ENCODE data around the gene HM13.
"Not testable (repeated sequence)": the region's sequence is repeated elsewhere in the genome, so short reads cannot be mapped to it uniquely, and the experiment has no call there.

HM13 gene, protein sequence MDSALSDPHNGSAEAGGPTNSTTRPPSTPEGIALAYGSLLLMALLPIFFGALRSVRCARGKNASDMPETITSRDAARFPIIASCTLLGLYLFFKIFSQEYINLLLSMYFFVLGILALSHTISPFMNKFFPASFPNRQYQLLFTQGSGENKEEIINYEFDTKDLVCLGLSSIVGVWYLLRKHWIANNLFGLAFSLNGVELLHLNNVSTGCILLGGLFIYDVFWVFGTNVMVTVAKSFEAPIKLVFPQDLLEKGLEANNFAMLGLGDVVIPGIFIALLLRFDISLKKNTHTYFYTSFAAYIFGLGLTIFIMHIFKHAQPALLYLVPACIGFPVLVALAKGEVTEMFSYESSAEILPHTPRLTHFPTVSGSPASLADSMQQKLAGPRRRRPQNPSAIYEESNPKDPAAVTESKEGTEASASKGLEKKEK

DNA sequence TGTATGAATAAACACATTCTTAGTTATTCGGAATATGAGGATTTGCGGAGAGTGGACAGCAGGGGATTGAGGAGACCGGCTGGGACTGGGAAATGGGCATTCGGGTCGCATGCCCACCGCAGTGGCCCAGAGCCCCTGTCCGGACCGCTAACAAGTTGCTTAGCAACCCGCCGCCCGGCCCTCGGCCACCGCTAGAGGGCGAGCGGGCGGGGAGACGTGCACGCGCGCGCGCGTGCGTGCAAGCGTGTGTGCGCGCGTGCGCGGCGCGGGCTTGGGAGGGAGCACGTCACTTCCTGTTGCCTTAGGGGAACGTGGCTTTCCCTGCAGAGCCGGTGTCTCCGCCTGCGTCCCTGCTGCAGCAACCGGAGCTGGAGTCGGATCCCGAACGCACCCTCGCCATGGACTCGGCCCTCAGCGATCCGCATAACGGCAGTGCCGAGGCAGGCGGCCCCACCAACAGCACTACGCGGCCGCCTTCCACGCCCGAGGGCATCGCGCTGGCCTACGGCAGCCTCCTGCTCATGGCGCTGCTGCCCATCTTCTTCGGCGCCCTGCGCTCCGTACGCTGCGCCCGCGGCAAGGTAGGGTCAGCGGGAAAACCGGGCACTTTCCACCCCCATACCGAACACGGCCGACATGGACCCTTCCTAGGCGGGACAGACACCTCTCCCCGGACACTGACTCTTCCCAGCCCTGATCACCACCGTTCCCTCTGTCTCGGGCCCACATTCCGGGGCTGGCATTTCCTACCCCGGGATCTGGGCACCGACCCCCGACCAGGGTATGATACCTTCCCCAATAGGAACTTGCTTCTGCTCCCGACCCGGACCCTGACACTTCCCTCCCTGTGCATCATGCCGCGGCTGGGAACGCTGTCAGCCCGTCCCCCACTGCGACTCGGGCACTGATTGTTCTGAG lies at the start of gene HM13:
Gene HM13, plus strand, starts transcription at position 289 of the 918 bp plus-strand sequence. Its CDS starts 110 bp downstream, at position 399.
- peak; percentile 64 to 78 (median 69) for DNase-seq (ENCODE audit: low read depth in 3 of 3, low spot score in 1 of 3)

DNA sequence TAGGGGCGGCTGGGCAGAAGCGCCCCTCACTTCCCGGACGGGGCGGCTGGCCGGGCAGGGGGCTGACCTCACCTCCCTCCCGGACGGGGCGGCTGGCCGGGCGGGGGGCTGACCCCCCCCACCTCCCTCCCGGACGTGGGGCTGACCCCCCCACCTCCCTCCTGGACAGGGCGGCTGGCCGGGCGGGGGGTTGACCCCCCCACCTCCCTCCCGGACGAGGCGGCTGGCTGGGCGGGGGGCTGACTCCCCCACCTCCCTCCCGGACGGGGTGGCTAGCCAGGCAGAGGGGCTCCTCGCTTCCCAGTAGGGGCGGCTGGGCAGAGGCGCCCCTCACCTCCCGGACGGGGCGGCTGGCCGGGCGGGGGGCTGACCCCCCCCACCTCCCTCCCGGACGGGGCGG lies 43.3 kb upstream of the HM13 start:
- not testable (repeated sequence) for DNase-seq (ENCODE audit: low read depth in 3 of 3, low spot score in 1 of 3)

DNA sequence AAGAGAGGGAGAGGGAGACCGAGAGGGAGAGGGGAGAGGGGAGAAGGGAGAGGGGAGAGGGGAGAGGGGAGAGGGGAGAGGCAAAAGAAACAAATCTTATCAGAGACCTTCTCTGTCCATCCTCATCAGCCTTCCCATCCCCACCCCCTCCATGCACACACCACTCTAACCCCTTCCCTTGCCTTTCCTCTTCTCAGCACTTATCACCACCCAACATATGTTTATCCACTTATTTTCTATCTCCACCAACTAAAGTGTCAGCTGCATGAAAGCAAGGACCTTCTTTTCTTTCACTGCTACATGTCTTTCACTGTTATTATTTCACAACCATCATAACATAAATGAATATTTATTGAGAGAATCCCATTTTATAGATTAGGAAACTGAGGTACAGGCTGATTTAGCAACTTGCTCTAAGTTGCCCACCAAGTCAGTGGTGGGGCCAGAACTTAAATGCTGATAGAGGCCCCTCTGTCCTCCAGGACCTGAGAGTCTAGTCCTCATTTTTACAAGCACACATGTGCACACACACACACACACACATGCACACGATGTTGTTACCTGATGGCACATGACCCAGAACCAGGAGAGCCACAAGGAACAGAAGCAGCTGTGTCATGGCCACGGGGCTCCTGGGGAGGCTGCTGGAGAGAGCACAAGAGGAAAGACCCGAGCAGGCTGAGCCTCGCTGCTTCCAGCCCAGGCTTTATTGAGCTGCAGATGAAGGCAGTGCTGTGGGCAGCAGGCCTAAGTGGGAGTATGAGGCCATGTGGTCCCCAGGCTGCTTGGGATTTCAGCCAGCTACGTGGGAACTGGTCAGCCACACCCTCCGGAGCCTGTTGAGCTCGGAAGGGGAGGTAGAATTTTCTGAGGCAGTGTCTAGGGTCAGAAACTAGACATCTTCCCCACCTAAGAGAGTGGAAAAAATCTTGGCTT lies 41.6 kb upstream of the HM13 start:
- DNase-seq (ENCODE audit: low read depth in 3 of 3, low spot score in 1 of 3): no peak

DNA sequence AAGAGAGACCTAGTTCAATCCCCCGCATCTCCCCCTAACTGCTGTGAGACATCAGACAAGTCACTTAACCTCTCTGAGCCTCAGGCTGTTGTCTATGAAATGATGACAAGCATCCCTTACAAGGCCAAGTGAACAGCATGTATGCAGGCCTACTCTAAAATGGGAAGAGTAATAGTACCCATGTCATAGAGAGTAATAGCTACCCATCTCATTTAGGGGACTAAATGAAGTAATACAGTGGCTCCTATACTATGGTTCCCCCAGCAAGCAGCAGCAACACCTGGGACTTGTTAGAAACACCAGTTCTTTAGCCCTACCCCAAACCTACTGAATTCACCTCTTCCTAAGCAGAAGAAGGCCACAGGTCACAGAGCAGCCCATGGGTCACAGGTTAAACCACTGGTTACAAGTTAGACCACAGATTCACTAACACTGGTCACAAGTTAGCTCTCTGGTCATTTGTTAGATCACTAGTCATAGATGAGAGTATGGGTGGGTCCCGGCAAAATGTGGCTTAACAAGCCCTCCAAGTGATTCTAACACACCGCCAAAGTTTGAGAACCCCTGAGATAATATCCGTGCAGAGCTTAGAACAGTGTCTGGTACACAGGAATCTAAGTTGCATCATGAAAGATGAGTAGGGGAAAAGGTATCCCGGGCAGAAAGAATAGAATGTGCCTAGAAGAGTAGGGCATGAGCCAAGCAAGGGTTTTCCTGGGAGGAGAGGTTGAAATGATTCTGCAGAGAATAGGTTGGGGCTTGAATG lies 40.7 kb upstream of the HM13 start:
- no peak for DNase-seq (ENCODE audit: low read depth in 3 of 3, low spot score in 1 of 3)

DNA sequence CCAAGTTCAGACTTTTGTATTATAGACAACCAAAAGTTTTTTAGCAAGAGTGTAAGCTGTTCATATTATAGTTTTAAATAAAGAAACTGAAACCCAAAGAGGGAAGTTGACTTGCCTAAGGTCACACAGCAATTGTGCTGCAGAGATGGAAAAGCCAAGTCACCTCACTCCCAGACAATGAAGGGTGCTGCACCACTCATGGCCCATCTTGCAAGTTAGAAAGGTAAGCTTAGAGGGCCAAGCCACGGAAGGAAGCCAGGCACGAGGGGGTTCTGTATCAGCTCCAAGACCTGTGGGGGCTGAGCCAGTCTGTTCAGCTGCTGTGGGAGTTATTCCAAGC lies 40.2 kb upstream of the HM13 start:
- DNase-seq (ENCODE audit: low read depth in 3 of 3, low spot score in 1 of 3): no peak

DNA sequence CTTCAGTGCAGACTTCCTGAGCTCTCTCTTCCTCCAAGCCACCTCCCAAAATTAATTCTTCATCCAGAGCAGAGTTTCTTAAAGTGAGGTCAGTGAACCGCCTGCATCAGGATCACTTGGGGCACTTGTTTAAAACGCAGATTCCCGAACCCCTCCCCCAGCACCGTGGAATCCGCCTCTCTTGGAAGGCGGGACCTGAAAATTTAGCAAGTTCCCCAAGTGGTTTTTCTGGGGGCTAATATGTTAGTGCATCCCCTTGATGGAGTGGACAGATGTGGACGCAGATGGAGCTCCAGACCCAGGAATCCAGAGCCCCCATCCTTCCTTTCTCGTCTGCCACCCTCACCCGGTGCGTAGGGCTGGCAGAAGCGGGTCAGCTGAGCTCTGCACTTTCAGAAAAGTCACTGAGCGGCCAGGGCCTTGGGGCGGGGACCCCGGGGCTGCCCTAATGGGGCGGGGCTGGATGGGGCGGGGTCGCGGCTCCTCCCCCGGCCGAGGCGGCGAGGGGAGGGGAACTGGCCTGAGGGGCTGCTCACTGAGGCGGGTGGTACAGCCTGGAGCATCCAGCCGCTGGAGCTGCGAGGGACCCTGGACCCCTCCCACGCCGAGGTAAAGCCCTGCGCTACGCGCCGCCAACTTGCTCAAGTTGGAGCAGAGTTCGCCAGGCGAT lies 39.3 kb upstream of the HM13 start, which contains the start of the genes DEFB124 and REM1:
Gene DEFB124, minus strand, starts transcription at position 370 of the 670 bp plus-strand sequence. CDS start 2,114 bp downstream, outside the sequence.
Gene REM1, plus strand, starts transcription at position 531 of the 670 bp plus-strand sequence. CDS start 1,158 bp downstream, outside the sequence.
- no peak for DNase-seq (ENCODE audit: low read depth in 3 of 3, low spot score in 1 of 3)

DNA sequence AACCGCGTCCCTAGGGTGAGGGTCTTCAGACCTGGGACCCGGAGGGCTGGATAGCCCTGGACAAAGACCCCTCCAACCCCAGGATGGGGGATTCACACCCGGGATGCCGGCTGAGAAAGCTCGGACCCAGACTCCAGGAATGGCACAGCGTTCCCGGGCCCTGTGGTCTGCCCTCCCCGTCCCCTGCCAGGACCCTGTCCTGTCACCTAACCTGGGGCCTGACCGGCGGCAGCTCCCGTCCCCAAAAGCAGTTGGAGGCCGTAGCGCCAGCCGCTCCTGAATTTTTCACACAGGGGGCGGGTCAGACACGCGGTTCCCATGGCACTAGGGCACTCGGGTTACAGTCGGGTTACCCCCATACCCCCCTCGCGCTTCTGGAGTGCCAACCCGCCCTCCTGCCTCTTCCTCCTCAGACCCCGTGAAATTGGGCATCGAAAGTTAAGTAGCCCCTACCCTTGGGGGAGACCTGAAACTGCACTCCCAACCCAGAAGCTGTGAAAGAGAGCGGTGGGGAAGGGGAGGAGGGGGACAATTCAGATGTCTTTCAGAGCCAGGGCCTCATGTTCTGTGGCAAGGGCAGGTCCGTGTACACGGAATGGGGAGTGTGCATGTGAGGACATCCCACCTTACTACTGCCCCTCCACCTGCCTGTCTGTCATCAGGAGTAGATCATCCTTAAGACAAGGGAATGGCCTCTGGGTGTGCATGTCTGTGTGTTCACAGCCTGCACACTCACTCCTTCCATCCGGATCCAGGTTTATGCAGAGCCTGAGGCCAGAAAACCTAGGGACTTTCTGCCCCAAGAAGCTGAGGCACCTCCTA lies 38.6 kb upstream of the HM13 start:
- DNase-seq (ENCODE audit: low read depth in 3 of 3, low spot score in 1 of 3): no peak

DNA sequence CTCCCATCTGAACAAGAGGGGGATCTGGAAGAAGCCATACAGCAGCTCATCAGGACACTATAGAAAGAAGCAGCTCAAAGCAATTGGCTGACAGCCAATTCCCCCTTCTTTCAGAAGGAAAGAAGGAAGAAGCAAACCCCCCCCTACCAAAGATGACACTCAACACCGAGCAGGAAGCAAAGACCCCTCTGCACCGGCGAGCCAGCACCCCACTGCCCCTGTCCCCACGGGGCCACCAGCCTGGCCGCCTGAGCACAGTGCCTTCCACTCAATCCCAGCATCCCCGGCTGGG lies 38.0 kb upstream of the HM13 start:
- no peak for DNase-seq (ENCODE audit: low read depth in 3 of 3, low spot score in 1 of 3)

DNA sequence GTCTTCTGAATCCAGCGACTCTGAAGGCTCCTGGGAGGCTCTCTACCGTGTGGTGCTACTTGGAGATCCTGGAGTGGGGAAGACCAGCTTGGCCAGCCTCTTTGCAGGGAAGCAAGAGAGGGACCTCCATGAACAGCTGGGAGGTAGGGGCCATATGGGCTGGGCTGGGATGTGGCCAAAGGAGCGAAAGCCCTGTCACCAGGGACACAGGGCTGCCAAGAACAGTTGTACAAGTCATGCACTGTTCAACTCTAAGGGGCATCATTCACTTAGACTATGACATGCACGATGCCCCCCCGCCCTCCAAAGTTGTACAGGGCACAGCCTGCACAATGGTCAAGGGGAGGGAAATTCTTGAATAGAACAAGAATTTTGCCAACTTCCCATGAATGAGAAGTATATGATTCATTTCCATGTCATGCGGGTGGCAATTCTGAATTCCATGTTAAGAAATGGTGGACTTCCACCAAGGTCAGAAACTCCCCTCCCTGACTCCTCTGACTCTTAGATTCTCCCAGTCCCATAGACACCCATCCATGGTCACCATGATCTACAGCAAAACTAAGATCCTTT lies 37.5 kb upstream of the HM13 start:
- DNase-seq (ENCODE audit: low read depth in 3 of 3, low spot score in 1 of 3): no peak

DNA sequence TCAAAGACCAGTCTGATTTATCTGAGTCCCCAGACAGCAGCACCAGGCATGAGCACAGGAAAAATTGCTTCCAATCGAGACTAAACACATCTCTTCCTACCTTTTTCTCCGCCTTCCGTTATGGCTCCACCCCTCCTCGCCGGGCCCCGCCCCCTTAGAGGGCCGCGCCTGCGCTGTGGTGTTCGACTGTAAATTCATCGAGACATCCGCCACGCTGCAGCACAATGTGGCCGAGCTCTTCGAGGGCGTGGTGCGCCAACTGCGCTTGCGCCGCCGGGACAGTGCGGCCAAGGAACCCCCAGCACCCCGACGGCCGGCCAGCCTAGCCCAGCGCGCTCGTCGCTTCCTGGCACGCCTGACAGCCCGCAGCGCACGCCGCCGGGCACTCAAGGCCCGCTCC lies 30.2 kb upstream of the HM13 start:
- no peak for DNase-seq (ENCODE audit: low read depth in 3 of 3, low spot score in 1 of 3)

DNA sequence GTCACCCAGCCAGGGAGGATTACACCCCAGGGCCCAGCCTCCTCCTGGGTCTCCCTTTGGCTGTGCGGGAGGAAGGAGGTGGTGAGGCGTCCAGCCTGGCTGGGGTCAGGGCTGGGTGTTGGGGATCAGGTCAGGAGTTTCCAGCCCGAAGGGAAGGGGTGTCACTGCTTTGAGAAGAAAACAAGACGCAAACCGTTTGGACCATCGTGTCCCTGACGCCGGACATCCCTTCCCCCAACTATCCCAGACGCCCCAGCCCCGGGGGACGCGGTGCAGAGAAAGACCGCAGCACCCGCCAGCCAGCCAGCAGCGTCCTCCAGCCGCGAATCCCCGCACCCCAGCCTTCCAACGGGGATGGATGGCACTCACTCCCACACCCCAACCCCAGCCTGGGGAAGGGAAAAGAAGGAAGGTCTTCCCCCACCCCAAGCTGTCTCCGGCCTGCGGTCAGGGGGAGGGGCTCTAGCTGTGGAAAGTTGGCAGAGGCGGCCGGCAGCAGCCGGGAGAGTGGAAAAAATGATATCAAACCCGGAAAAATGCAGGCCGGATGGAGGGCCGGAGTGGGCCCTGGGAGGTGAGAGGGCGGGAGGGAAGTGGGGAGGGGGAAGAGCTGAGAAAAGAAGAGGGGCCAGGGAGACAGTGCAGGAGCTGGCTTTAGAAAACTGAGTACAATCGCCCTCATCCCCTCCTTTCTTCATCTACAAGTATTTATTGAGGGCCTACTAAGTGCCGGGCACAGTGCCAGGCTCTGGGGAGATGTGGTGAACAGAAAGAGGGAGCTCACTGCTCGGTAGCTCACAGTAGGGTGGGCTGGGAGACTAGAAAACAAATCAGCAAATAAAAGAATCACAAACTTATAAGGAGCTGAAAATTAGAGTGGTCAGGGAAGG lies 28.5 kb upstream of the HM13 start:
- DNase-seq (ENCODE audit: low read depth in 3 of 3, low spot score in 1 of 3): no peak

DNA sequence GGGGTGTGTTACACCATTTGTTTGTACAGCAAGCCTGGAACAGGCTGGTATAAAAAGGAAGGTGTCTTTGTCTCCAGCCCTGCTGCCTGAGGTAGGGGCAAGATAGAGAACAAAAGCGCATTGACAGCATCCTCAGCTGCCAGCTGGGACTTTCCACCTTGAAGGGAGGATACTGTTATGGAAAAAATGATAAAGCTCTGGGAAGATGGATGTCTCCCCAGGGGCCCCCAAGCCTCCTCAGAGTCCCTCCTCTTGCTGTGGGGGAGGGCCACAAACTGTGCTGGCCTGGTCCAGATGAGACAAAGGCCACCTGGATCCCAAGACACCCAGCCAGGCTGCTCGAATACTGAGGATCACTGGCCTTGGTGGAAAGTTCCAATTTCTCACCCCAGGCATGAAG lies 26.1 kb upstream of the HM13 start:
- no peak for DNase-seq (ENCODE audit: low read depth in 3 of 3, low spot score in 1 of 3)

DNA sequence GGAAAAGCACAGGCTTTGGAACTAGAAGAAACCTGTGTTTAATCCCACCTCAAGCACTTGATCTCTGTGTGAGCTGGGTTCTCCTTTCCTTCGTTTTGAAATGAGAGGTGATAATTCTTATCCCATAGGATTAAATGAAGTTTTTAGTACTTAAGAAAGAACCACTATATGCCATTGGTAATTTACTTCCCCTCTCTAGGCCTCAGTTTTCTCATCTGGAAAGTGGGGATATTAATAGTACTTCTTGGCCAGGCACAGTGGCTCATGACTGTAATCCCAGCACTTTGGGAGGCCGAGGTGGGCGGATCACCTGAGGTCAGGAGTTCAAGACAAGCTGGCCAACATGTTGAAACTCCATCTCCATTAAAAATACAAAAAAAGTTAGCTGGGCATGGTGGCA lies 25.1 kb upstream of the HM13 start:
- DNase-seq (ENCODE audit: low read depth in 3 of 3, low spot score in 1 of 3): no peak

DNA sequence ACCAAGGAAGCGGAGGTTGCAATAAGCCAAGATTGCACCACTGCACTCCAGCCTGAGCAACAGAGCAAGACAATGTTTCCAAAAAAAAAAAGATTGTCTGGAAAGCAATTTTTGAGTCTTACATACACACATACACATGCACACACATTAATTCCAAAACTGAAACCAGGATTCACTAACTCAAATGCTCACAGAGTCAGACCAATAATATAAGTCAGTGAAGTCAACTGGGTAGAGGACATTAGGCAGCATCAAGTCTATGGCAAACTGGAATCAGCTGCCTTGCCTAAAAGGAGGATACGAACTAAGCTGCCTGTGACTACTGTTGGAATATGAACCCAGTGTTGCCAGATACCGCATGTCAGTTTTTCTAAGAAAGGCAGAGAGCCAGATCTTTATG lies 23.5 kb upstream of the HM13 start:
- DNase-seq (ENCODE audit: low read depth in 3 of 3, low spot score in 1 of 3): no peak

DNA sequence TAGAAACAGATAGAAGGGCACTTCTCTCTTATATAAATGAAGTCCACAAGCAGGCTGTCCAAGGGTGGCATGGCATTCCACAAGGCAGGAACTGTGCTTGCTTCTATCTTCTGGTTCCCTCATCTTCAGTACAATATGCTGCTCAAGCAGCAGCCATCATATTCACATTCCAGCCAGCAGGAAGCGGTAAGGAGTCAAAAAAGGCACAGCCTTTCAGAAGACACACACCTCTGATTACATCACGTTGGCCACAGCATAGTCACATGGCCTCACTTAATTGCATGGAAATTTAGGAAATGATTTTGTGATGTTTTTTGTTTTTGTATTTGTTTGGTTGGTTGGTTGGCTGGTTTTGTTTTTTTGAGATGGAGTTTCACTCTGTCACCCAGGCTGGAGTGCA lies 20.1 kb upstream of the HM13 start:
- no peak for DNase-seq (ENCODE audit: low read depth in 3 of 3, low spot score in 1 of 3)

DNA sequence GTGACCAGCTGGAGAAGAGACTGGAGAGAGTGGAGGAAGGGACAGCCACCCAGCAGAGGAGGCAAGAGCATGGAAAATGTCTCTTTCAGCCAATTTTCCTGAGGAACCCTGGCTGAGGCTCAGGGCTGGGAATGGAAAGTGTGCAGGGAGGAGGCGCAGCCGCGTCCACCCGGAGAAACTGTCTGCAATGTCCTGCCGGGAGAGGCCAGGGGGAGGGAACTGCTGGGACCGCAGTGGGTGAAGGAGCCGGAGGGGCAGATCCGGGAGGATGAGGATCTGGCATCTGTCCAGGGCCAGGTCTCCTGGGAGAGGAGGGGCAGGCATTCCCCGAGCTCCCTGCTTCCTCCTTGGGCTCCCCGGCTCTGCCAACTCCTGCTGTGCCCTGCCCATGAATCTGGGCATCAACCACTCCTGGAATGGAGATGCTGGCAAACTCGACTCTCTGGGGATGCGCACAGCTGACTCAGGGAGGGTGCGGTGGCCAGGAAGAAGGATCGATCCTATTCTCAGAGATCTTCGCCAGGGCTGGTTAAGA lies 17.4 kb upstream of the HM13 start:
- DNase-seq (ENCODE audit: low read depth in 3 of 3, low spot score in 1 of 3): no peak

DNA sequence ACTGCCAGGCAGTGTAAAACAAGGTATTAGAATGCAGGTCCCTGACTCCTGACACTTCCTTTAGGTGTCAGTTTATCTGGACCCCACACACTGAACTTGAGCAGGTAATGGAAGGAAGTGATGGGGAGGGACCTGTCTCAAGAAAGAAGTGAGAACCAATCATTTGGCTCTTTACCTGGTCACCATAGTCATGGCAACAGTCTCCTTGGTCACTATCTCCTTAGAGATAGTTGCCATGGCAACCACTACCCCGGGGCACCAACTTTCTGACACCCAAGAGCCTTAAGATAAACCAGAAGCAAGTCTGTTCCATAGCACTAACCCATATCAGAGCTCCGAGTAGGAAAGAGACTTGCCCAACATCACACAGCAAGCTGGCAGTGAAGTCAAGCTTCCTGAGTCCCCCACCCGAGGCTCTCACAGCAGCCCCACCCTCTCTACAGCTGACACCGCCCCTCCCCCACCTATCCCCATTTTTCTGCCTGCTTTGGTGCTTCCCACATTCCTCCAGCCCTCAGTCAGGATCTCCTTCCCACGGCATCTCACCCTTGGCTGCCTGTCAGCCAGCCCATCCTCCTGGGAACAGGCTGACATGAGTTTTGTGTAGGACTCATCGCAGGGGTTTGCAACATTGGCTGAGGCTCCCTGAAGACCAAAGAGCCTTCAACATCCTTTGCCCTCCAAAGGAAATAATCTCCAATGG lies 16.3 kb upstream of the HM13 start:
- no peak for DNase-seq (ENCODE audit: low read depth in 3 of 3, low spot score in 1 of 3)

All from stimulated activated CD4-positive, alpha-beta T cell treated with anti-CD3 and anti-CD28 coated beads, TNF-alpha, amount 100 ng/mL, for 1 hour (primary cell).